A204.1 (cell line): ENCODE results near the gene KCNG2.

Experiments
- FAIRE-seq: peaks from 2 replicates; lab custom pipeline; 2012; peaks lifted over from hg19 to GRCh38; lab: Jason Lieb, UNC

KCNG2 gene

DNA sequence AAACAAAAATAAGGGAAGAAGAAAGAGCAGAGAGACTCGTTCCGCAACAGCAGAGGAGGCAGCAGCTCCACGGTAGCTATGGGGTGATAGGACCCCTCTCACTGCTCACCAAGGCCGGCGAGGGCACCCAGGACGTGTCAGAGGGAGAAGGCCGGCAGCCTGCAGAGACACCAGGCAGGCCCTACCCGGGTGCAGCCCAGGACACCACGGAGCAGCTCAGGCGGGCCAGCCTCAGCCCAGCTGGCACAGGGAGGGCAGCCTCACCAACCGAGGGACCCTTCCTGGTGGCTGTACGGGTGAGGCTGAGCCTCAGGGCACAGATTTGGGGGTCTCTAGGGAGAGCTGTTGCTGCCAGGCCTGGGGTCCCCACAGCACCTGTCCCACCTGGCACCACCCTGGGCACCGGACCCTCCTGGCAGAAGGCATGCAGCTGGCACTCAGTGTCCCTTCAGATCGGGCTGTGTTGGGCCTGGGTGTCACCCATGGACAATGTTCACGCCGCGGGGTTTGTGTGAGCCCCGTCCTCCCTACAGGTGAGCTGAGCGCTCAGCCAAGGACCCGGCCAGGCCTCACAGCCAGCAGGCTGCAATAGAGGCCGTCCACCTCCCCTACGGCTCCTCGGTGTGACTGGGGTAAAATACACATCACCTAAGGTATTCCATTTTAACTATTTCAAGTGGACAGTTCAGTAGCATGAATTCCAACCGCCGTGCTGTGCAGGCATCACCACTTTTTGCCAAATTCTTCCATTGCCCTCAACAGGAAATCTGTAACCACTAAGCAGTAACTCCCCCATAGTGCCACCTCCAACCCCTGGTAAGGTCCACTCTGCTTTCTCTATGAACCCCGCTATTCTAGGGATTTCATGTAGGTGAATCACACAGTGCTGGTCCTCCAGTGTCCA is 21.6 kb downstream of the KCNG2 start:
- no peak for FAIRE-seq

DNA sequence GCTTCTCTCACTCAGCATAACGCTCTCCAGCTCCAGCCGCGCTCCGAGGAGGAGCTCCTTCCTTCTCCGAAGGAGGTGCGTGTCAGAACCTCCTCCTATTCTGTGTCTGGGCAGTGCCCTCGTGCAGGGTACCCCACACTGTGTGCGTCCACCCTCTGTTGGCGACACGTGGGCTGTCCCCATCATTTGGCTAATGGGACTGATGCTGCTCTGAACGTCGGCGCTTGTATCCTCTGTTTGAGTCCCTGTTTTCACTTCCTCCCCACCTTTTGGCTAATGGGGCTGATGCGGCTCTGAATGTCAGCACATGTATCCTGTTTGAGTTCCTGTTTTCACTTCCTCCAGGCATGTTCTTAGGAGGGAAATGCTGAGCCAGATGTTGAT is 22.2 kb downstream of the KCNG2 start:
- no peak for FAIRE-seq

DNA sequence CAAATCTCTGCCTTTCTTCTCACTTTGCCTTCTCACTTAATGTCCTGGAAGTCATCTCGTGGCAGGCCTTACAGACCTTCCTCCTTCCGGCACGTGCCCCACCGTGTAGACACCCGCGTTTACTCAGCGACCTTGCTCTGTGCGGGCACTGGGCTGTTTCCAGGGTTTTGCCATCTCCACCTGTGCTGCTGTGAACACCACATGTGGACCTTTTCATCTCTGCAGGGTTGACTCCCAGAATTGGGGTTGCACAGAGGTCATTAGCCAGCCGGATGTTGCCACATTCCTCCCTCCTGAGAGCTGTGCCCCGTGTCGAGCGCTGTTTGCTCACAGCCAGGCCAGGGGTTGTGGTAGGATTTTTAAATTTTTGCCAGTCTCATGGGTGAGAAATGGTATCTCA is 25.4 kb downstream of the KCNG2 start:
- no peak for FAIRE-seq

DNA sequence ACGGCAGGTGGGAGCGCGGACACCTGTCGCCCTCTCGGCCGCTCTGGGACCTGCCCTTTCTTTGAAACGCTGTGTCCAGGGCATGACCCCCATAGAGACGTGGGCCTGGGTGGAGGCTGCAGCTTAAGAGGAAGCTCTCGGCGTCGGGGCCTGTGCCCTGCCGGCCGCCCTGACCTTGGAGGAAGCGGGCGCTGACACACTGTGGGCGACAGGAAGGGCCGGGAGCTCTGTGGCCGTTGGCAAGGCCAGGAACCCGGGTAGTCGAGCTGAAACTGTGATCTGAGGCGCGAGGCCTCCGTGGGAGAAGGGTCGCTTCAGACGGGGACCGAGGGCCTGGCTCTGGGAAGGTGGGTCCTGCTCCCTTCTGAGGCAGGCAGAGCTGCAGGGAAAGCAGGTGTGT is 28.2 kb downstream of the KCNG2 start:
- no peak for FAIRE-seq

DNA sequence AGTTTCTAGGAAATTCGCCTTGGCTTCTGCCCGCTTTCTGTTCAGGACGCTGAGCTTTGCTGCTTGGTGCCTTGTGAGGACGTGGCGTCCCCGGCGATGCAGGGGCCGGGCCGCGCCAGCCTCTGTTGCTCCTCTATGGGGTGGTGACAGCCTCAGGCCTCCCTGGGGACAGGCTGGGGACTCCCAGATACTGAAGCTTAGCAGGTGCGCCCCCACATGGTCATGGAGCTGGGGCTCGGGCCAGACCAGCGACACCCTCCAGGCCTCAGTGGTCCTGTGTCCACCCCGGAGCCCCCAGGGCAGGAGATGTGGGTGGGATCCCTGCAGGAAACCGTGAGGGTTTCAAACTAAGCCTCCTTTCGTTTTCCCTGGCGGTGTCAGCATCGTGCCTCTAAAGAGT is 29.2 kb downstream of the KCNG2 start:
- FAIRE-seq = no peak

DNA sequence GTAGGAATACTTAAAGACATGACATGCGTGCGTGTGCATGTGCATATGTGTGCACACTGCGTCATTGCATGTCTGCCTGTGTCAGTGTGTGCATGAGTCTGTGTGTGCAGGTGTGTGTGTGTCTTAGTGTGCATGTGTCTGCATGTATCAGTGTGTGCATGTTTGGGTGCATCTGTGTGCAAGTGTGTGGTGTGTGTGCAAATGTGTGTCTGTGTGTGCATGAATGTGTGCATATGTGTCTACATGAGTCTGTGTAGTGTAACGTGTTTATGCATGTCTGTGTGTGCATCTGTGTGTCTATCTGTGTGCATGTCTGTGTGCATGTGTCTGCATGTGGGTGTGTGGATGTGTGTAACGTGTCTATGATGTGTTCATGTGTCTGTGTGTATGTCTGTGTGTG is 30.5 kb downstream of the KCNG2 start:
- no peak for FAIRE-seq

DNA sequence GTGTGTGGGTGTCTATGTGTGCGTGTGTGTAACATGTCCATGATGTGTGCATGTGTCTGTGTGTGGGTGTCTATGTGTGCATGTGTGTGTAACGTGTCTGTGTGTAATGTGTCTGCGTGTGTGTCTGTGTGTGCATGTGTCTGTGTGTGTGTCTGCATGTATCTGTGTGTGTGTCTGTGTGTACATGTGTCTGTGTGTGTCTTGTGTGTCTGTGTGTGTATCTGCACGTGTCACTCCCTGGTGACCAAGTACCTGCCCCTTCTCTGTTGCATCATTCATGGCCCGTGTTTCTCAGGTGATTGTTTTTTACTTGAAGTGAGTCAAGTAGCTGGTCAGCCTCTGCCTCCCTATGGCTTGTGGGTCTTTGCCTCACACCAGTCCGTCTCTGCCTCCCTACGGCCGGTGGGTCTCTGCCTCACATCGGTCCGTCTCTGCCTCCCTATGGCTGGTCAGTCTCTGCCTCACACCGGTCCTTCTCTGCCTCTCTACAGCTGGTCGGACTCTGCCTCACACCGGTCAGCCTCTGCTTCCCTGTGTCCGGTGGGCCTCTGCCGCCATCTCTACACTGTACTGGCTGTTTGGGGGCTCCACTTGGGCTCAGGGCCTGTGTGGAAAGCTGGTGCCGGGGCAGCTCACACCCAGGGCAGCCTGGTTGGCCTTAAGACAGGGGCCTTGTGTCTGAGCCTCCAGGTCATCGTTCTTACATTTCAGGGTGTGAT is 31.6 kb downstream of the KCNG2 start:
- FAIRE-seq = no peak

DNA sequence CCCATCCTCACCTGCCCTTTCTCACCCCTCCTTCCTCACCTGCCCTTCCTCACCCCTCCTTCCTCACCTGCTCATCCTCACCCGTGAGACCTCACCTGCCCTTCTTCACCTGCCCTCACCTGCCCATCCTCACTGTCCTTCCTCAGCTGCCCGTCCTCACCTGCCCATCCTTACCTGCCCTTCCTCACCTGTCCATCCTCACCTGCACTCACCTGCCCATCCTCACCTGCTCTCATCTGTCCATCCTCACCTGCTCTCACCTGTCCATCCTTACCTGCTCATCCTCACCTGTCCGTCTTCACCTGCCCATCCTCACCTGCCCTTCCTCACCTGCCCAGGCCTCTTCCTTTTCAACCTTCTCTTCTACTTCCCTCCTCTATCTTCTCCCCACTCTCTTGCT is 34.4 kb downstream of the KCNG2 start:
- FAIRE-seq = no peak

DNA sequence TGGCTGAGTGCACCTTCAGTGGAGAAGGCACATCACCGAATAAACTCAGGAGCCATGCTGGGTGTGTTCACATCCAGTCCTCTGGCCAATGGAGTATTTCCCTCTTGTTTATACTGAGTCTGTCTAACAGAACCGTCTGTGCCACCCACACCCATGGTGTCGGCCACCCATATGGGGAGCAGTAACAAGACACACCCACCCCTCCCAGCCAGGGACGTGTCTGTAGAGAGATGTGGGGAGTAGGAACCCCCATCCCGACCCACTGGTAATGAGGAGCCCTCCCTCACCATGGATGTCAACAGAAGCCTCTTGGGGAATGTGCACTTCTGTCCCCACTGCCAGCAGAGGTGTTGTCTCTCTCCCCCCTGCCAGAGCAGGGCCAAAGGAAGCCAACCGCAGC is 37.1 kb downstream of the KCNG2 start:
- FAIRE-seq = no peak

DNA sequence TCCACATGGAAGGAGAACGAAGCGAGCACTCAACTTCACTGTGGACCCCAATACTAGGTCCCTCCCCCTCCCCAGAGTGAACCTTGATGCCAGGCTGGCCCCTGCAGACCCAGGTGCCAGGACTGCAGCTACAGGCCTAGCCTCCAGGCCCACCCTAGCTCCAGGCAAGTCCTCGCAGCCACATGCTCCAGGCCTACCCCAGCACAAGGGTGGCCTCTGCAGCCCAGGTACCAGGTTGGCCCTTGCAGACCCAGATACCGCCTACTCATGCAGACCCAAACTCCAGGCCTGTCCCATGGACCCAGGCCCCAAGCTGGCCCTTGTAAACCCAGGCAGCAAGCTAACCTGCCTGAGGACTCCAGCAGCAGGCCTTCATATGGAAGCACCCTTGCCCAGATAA is 44.2 kb downstream of the KCNG2 start:
- FAIRE-seq = no peak

DNA sequence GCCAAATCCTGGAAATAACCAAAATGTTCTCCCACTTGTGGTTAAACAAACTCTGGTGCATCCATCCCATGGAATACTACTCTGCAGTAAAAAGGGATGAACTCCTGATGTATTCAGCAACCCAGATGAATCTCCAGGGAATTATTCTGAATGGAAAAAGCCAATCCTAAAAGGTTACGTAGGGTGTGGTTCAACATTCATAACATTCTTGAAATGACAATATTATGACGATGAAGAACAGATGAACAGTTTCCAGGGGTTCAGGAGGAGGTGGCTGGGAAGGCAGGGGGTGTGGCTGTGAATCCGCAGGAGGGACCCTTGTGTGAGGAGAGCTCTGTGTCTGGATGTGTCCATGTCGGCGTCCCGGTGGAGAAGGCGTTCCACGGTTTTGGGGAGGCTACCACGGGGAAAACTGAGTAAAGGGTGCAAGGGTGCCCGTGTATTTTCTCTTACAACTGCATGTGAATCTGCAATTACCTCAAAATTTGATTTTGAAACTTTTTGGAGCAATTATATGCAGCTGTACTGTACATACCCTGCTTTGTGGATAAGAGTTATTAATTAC is 47.3 kb downstream of the KCNG2 start:
- FAIRE-seq = no peak

DNA sequence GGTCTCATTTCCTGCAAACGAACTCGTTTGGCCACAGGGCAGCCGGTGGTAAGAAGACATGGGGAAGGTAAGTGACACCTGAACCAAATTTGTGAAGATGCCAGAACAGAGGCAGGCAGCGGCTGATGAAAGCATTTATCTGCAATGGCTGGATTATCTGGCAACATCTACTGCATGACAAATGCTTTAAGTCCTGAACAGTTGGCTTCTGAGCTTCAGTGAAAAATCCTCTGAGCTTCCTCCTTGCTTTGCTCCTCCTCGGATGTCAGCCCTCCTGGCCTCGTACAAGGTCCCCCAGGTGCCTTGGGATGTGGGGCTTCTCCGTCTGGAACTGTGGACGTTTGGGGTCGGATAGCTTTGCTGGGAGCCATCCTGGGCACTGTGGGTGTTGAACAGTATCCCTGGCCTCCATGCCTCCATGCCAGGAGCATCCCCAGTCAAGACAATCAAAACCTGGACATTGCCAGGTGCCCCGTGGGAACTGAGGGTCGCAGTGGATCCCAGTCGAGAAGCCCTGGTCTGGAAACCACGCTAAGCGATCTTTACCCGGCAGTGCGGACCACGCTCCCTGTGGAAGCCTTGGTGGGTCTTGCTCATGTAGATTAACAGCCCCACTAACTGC is 49.3 kb downstream of the KCNG2 start:
- FAIRE-seq = no peak

DNA sequence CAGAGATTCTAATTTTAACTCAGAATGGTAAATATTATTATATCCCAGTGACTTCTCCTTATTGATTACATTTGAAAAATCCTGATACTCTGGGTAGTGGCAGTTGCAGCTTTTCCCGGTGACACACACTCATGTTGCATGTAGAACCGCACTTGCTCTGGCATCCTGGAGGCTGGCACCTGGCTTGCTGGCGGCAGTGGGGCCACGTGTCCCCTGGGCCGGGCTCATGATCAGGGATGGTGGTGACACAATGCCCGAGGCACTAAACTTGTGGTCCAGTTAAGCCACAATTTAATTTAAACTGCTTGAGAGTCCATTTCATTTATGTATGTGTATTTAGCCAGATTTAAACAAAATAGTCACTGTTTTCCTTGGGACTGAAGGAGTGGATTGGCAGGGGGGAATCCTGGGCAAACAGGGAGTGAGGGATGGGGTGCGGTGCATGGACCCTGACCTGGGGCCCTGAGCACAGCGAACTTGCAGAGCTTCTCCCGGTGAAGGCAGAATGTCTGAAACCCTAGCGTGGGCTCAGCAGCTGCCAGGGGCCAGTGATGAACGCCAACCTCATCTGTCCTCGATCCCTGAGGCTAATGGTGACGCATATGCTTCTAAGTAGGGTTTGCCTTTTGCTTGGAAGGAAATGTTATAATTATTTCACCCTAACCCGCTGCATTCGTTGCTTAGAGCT is 50.0 kb downstream of the KCNG2 start:
- no peak for FAIRE-seq

DNA sequence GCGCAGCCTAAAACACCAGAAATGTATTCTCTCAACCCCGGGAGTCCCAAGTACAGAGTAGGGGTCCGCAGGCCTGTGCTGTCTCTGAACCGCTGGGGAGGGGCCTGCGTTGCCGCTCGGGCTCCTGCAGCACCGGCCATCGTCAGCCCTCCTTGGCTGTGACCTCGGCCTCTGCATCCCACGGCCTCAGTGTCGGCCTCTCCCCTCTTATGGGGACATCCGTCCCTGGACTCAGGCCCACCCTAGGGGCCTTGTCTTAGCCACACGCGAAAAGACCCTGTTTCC is 50.5 kb downstream of the KCNG2 start:
- no peak for FAIRE-seq

DNA sequence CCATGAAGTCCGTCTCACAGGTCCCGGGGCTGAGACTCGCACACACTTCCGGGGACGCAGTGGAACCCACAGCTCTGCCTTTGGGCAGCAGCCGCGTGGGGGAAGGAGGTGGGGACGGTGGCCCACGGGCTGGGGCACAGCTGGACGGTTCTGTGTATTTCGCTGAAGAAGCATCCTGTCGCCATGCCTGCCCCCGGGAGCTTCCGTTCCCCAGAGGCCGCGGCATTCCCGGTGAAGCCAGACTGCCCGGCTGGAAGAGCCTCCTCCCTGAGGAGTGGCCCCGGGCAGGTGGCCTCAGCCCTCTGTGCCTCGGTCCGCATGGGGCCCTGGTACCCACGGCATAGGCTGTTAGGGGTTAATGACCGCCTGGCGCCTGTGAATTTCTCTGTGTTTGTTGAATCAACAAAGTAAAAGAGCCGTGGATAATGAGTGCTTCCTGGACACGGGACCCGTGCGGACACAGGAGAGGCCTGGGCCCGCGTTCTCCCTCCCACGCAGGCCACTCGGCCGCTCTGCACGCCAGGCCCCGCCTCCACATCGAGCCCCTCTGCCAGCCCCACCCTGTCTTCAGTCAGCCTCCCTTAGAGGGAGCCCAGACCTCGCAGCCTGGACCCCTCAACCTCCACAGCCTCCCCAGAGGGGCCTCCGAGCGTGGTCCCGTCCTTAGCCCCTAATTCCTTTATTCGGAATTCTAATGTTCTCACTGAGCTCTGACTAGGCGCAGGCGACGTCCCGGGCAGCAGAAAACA is 51.0 kb downstream of the KCNG2 start:
- no peak for FAIRE-seq

DNA sequence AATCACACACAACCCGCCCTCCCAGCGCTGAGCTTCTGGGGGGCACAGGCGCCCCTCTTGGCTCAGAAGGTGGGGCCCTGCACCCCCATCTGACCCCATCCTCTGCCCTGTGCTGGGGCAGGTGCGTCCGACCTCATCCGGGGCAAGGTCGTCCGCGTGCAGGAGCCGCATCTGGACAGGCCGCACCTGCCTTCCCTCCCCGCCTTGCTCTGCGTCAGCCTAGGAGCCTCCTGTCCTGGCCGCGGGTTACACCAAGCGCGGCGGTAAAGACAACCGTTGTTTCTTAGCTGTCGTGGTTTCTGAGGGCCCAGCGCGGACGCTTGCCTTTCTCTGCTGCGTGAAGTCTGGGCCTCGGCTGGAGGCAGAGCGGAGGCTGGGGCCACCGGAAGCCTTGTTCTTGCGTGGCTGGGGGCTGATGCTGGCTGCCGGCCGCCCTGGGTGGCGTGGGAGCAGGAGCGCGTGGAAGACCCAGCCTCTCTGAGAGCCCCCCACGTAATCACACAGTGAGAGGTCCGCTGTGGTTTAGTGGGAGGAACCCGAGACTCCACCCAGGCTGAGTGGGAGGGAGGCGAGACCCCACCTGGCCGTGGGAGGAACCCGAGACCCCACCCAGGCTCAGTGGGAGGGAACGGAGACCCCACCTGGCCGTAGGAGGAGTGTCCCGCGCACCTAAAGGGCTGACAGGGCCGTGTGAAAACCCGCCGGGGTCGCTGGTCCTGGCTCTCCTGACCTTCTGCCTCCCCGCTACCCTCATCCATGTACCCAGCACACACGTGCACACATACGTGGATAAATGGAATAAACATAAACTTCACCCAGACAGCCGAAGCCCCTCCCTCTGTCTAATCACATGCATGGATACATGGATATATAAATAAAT is 51.8 kb downstream of the KCNG2 start:
- FAIRE-seq = no peak

DNA sequence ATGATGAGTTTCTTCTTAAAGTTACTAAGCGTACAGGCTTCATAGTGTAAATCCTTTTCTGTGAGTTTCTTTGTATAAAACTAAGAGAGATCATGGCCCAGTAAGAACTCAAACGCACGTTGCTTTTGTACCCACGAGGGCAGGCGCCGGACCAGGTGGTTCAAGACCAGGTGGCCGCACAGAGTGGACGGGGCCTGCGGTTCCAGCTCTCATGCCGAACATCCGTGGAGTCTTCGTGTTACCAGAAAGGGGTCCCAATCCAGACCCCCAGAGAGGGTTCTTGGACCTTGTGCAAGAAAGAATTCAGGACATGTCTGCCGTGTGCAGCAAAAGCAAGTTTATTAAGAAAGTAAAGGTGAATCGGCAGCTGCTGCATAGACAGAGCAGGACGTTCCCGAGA is 53.0 kb downstream of the KCNG2 start:
- FAIRE-seq = no peak

DNA sequence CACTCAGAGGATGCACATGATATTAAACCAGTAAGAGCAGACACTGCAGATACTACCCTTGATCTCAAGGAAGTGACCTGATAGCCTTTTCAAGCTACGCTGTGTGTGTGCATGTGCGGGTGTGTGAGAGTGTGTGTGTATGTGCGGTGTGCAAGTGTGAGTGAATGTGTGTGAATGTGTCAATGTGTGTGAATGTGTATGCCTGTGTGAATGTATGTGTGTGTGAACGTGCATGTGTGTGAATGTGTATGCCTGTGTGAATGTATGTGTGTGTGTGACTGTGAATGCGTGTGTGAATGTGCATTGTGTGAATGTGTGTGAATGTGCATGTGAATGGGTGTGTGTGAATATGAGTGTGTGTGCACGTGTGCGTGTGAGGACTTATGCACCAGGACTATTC is 53.8 kb downstream of the KCNG2 start:
- FAIRE-seq = no peak

DNA sequence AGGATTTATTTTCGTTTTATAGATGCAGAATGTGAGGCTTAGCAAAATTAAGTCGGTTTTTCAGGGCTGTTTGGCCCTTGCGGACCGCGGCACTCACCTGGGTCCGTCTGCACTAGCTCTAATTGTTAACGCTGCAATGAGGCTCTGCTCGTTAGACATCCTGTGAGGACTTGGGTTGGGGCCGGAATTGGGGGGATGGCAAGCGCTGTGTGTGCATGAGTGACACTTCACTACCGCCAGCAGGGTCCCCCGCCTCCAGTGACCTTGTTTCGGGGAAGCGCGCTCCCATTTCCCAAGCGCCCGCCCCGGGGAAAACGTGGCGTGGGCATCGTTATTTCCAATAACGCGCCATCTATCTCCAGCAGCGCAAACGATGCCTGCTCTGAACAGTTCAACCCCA is 54.2 kb downstream of the KCNG2 start:
- FAIRE-seq = no peak

DNA sequence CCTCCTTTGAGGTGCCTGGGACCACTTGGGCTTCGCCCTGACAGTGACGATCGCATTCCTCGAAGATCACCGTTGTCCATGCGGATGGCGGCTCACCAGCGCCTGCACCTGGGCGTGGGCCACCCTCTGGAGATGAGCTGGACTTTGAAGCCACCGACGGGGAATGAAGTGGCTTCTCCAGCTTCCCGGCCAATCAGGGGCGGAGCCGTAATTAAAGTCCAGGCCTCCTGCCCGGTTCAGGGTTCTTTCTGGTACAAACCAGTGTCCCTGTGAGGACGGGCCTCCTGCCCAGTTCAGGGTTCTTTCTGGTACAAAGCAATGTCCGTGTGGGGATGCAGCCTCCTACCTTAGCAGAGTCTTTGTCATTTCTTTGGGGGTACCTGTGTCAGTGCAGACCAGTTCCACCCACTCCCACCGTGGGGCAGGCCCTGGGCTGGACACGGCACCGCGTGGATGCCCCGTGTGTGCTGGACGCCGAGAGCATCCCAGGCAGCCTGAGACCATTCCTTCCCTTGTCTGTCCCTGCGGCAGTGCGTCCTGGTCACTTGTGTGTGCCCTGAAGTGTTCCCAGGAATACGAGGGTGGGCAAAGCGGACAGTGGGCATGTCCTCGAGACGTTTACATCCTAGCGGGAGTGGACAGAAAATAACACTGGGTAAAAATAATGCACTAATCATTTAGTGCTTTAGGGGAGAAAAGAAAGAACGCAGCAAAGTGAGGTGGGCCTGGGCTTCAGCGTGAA is 55.0 kb downstream of the KCNG2 start:
- FAIRE-seq = no peak
